Measurements from ENCODE around the gene MTMR12.
"Not testable (repeated sequence)": the region's sequence is repeated elsewhere in the genome, so short reads cannot be mapped to it uniquely, and the experiment has no call there.

MTMR12 gene

GRCh38 chr5:32325062-32325461 is 12.3 kb upstream of the MTMR12 start:
- peak; percentile 82 for DNase-seq

- no peak for DNase-seq
These were observed 11.0 kb upstream of the MTMR12 start for GRCh38 chr5:32323741-32324140.

GRCh38 chr5:32322882-32323281 is 10.1 kb upstream of the MTMR12 start:
- no peak for DNase-seq

GRCh38 chr5:32321787-32322186 is 9.0 kb upstream of the MTMR12 start:
- not testable (repeated sequence) for DNase-seq

- DNase-seq, result no peak
These were observed 7.8 kb upstream of the MTMR12 start for GRCh38 chr5:32320576-32320975.

GRCh38 chr5:32319926-32320543 is 7.3 kb upstream of the MTMR12 start:
- DNase-seq, result no peak

GRCh38 chr5:32319392-32319791 is 6.7 kb upstream of the MTMR12 start:
- DNase-seq, result no peak

- no peak for DNase-seq
These were observed 4.3 kb upstream of the MTMR12 start for GRCh38 chr5:32317041-32317440.

- no peak for DNase-seq
These were observed 2.7 kb upstream of the MTMR12 start for GRCh38 chr5:32315221-32316014.

GRCh38 chr5:32314658-32315057 is 1.9 kb upstream of the MTMR12 start:
- DNase-seq, result no peak

- not testable (repeated sequence) for DNase-seq
These were observed 1.4 kb upstream of the MTMR12 start for GRCh38 chr5:32314152-32314488.

GRCh38 chr5:32312197-32312594 is 543 bp downstream of the MTMR12 start:
- DNase-seq, result no peak

GRCh38 chr5:32311404-32312196 is 1.1 kb downstream of the MTMR12 start:
- no peak for DNase-seq

GRCh38 chr5:32309761-32310160 is 3.0 kb downstream of the MTMR12 start:
- DNase-seq, result no peak

- DNase-seq, result no peak
These were observed 3.8 kb downstream of the MTMR12 start for GRCh38 chr5:32308946-32309345.

GRCh38 chr5:32307769-32308194 is 5.0 kb downstream of the MTMR12 start:
- DNase-seq, result no peak

- no peak for DNase-seq
These were observed 8.1 kb downstream of the MTMR12 start for GRCh38 chr5:32304622-32305021.

- no peak for DNase-seq
These were observed 9.0 kb downstream of the MTMR12 start for GRCh38 chr5:32303755-32304120.

- no peak for DNase-seq
These were observed 9.6 kb downstream of the MTMR12 start for GRCh38 chr5:32302835-32303754.

GRCh38 chr5:32301891-32302290 is 10.8 kb downstream of the MTMR12 start:
- DNase-seq, result no peak

GRCh38 chr5:32299059-32299677 is 13.6 kb downstream of the MTMR12 start:
- peak; percentile 97 for DNase-seq

GRCh38 chr5:32298059-32298415 is 14.7 kb downstream of the MTMR12 start:
- peak; percentile 53 for DNase-seq
